ENCODE data around the gene GRIN2C.

GRIN2C gene

DNA sequence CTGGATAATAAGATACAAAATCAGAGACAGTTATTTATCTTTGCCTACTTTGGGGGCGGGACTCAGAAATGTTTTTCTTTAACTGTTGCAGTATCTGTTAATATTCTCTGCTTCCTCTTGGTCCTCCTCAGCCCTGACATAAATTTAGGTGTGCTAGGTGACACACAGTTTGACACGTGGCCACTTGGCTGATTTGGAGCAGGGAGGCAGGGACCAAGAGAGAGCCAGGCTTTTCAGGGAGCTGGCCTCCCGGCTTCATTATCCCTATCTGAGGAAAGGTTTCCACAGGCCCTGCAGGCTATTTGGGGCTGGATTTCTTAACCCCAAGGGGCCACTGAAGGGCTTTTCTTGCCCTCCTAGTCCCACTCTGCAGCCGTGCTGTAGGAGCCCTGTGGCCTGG is 63.5 kb downstream of the GRIN2C start:
- DNase-seq, result no peak

DNA sequence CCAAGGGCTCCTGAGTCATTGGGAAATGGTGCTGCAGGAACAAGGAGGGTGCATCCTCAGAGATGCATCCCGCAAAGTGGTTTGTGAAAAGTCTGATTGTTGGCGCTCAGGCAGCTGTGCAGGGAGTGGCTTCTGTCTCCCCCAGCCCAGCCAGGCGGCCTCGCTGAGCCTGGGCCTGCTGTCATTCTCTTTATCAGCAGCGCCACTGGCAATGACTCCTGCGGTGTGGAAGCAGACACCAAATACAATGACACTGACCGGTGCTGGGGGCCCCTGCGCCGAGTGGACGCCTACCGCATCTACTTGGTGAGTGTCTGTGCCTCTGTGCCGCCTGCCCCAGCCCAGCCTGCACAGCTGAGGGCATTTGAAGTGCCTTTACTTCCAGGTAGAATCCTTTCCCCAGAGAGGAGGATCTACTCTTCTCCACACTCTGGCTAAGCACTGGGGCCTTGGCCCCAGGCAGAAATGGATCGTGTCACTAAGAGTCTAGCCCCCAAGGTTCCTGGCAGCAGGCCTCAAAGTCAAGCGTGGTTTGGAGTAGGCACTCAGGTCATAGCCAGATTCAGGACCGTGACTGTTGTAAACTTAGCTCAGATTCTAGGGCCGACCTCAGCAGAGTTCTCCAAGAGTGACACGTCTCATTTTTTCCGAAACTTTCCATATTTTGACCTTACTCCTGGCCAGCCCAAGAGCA is 64.2 kb downstream of the GRIN2C start:
- no peak for DNase-seq

DNA sequence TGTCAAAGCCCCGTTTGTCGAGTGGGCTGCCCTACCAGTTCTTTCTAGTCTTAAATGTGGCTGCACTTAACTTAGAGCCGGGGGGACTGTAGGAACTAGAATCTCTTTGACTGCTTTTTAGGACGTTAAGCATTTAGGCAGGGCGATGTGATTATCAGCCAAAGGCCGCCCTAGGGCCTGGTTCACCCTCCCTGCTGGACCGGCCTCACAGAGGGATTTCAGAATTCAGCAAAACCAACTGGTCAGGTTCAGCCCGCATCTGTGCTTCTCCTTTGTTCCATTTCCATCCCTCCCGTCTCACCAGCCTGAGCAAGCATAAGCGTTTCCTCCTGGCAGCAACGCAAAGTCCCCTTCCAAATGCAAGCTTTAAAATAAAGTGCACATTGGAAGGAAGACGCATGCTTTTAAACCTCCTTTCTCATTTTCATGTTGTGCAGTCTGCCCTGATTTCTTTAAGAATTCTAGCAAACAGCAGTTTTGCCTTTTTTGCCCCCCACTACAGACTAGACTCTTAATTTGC is 67.0 kb downstream of the GRIN2C start:
- DNase-seq, result no peak
